ENCODE results near the gene COPZ2.
A peak's percentile ranks its signal among the peaks of the same experiment; 100 is the strongest.

Gene COPZ2

GRCh38 chr17:48012151-48012520, 25.5 kb downstream of the COPZ2 start (continued):
- TF ChIP-seq, protein P1, sequence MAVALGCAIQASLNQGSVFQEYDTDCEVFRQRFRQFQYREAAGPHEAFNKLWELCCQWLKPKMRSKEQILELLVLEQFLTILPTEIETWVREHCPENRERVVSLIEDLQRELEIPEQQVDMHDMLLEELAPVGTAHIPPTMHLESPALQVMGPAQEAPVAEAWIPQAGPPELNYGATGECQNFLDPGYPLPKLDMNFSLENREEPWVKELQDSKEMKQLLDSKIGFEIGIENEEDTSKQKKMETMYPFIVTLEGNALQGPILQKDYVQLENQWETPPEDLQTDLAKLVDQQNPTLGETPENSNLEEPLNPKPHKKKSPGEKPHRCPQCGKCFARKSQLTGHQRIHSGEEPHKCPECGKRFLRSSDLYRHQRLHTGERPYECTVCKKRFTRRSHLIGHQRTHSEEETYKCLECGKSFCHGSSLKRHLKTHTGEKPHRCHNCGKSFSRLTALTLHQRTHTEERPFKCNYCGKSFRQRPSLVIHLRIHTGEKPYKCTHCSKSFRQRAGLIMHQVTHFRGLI (tag by site-specific recombination; IDR thresholded peaks at IDR 0.05), result peak; percentile 78
- 0 out of 2 replicates have a peak, but pooled peaks have one; percentile 72 for TF ChIP-seq ZNF600 (tag by site-specific recombination; IDR thresholded peaks at IDR 0.05)

- peak overlapping the region; percentile 27 for H3K4me3 ChIP-seq (ENCODE audit: low read depth, low read length)
- H3K36me3 ChIP-seq (ENCODE audit: control insufficient read depth in 2 of 2, insufficient read depth in 1 of 2, low read length in 2 of 2), result no peaks in the 10 kb centered on the region
- ChIA-PET POLR2A (interaction anchor here (0.6 to 2.5 kb wide), 10 partner anchors 11 to 180 kb away, joined by 3 to 12 read pairs (median 3); partner anchors contain the start of genes CDK5RAP3, LRRC46, MRPL10 and PNPO), CTCF (interaction anchor here (0.6 to 15.5 kb wide), 27 partner anchors 8 to 1040 kb away, joined by 3 to 386 read pairs (median 4); partner anchors contain the start of genes CBX1, CDK5RAP3, NFE2L1 and PNPO)
- no peaks in the 10 kb centered on the region for H3K9me3 ChIP-seq (ENCODE audit: control insufficient read depth, insufficient read depth, low read depth, low read length)
- H3K4me1 ChIP-seq (ENCODE audit: control insufficient read depth, insufficient read depth, low read length), result peaks cover 7% of the 10 kb centered on the region
- no peak overlapping the region for H3K27ac ChIP-seq (ENCODE audit: extremely low read depth, low read depth, low read length)
- no peak for TF ChIP-seq ZBTB1 (tag by site-specific recombination; IDR thresholded peaks at IDR 0.05)
- no peak for TF ChIP-seq ZNF549 (tag by site-specific recombination; IDR thresholded peaks at IDR 0.05)
- TF ChIP-seq PATZ1 (tag by site-specific recombination; IDR thresholded peaks at IDR 0.05), result peak; percentile 52; the same call in 1 of the 2 replicates
- TF ChIP-seq, protein P2, sequence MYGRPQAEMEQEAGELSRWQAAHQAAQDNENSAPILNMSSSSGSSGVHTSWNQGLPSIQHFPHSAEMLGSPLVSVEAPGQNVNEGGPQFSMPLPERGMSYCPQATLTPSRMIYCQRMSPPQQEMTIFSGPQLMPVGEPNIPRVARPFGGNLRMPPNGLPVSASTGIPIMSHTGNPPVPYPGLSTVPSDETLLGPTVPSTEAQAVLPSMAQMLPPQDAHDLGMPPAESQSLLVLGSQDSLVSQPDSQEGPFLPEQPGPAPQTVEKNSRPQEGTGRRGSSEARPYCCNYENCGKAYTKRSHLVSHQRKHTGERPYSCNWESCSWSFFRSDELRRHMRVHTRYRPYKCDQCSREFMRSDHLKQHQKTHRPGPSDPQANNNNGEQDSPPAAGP (tag by site-specific recombination; IDR thresholded peaks at IDR 0.05), result peak; percentile 25; the same call in 1 of the 2 replicates
- TF ChIP-seq, protein P3, sequence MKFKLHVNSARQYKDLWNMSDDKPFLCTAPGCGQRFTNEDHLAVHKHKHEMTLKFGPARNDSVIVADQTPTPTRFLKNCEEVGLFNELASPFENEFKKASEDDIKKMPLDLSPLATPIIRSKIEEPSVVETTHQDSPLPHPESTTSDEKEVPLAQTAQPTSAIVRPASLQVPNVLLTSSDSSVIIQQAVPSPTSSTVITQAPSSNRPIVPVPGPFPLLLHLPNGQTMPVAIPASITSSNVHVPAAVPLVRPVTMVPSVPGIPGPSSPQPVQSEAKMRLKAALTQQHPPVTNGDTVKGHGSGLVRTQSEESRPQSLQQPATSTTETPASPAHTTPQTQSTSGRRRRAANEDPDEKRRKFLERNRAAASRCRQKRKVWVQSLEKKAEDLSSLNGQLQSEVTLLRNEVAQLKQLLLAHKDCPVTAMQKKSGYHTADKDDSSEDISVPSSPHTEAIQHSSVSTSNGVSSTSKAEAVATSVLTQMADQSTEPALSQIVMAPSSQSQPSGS (tag by site-specific recombination; IDR thresholded peaks at IDR 0.05; ENCODE audit: low read depth), result no peak
- TF ChIP-seq, protein P4, sequence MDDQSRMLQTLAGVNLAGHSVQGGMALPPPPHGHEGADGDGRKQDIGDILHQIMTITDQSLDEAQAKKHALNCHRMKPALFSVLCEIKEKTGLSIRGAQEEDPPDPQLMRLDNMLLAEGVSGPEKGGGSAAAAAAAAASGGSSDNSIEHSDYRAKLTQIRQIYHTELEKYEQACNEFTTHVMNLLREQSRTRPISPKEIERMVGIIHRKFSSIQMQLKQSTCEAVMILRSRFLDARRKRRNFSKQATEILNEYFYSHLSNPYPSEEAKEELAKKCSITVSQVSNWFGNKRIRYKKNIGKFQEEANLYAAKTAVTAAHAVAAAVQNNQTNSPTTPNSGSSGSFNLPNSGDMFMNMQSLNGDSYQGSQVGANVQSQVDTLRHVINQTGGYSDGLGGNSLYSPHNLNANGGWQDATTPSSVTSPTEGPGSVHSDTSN (CRISPR knock-in tag; IDR thresholded peaks at IDR 0.05), result no peak
- no peak for TF ChIP-seq ZSCAN16 (tag by site-specific recombination; IDR thresholded peaks at IDR 0.05)
- no peak for TF ChIP-seq ZNF426 (tag by site-specific recombination; IDR thresholded peaks at IDR 0.05)
- TF ChIP-seq YY1 (tag by site-specific recombination; IDR thresholded peaks at IDR 0.05), result no peak; the same call in 1 of the 2 replicates
- TF ChIP-seq ZNF221 (tag by site-specific recombination; IDR thresholded peaks at IDR 0.05; ENCODE audit: borderline replicate concordance), result no peak
- no peak for TF ChIP-seq ZNF623 (tag by site-specific recombination; IDR thresholded peaks at IDR 0.05)
- TF ChIP-seq GLI4 (tag by site-specific recombination; IDR thresholded peaks at IDR 0.05), result no peak
- TF ChIP-seq ZNF324 (tag by site-specific recombination; IDR thresholded peaks at IDR 0.05), result peak; percentile 71
- TF ChIP-seq ZNF169 (tag by site-specific recombination; IDR thresholded peaks at IDR 0.05), result no peak
- TF ChIP-seq, protein P5, sequence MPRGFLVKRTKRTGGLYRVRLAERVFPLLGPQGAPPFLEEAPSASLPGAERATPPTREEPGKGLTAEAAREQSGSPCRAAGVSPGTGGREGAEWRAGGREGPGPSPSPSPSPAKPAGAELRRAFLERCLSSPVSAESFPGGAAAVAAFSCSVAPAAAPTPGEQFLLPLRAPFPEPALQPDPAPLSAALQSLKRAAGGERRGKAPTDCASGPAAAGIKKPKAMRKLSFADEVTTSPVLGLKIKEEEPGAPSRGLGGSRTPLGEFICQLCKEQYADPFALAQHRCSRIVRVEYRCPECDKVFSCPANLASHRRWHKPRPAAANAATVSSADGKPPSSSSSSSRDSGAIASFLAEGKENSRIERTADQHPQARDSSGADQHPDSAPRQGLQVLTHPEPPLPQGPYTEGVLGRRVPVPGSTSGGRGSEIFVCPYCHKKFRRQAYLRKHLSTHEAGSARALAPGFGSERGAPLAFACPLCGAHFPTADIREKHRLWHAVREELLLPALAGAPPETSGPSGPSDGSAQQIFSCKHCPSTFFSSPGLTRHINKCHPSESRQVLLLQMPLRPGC (tag by site-specific recombination; IDR thresholded peaks at IDR 0.05), result no peak
- 0 out of 2 replicates have a peak, but pooled peaks have one; percentile 44 for TF ChIP-seq ZNF24 (tag by site-specific recombination; IDR thresholded peaks at IDR 0.05)
- TF ChIP-seq OSR2 (tag by site-specific recombination; IDR thresholded peaks at IDR 0.05), result no peak
- peak; percentile 85 for TF ChIP-seq ZNF335 (tag by site-specific recombination; conservative IDR thresholded peaks at IDR 0.05)
- TF ChIP-seq HIC1 (tag by site-specific recombination; IDR thresholded peaks at IDR 0.05), result no peak
- no peak for TF ChIP-seq ZNF223 (tag by site-specific recombination; IDR thresholded peaks at IDR 0.05)
- no peak for TF ChIP-seq ZNF521 (tag by site-specific recombination; IDR thresholded peaks at IDR 0.05)
- peak; percentile 35; the same call in 1 of the 2 replicates for TF ChIP-seq GLIS2 (tag by site-specific recombination; IDR thresholded peaks at IDR 0.05)
Measured at GRCh38 chr17:48011405-48012150, 26.0 kb downstream of the COPZ2 start.
